ENCODE data around the gene ATP4A. TPM values are rescaled to one million over a fixed set of nuclear protein-coding genes. Genes with fewer than 3 reads are reported as not detected.

ATP4A gene
- total and polyA plus RNA-seq, 9 of the 15 experiments (the other 6 are each of a cell fraction or from before 2014, with no cell fraction given): 0.15 TPM; not detected in 8

DNA sequence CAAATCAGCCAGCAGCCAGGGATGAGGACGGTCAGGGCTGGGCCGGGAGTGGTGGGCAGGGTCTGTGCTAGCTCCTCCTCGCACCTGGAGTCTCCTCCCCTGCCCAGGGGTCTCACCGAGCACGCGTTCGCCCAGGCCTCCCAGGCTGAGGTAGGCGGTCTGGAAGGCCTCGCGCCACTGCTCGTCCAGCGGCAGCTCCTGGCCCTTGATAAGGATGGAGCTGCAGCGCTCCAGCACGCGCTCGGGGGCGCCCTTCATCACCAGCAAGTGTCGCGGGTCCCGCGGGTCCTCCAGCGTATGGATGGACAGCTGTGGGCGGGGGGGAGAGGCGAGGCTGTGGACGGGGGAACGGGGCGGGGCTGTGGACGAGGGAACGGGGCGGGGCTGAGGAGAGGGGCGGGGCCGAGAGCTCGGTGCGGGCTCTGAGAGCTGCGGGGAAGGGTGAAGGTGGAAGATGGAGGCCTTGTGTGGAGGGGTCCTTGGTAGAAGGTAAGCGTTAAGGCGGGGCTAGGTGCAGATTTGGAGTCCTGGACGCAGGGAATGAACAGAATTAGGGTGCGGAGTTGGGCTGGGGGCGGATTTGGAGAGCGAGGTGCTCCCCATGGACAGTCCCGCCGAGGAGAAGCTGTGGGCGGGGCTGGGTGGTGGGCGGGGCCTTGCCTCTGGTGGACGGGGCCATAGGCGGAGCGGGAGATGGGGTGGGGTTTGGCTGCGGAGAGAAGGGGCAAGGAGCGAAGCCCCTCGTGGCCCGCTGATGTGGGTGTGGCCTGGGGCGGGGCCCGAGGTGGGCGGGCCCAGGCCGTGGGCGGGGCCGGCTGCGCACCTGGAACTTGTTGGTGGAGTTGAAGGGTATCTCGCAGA, 5.7 kb downstream of the ATP4A start (continued):
- TF ChIP-seq JUN (IDR thresholded peaks at IDR 0.05; ENCODE audit: borderline replicate concordance, low read depth, low read length) (no peak), JUN (CRISPR knock-in tag; IDR thresholded peaks at IDR 0.05; ENCODE audit: borderline replicate concordance) (no peak), CBFB (CRISPR knock-in tag; IDR thresholded peaks at IDR 0.05) (0 out of 2 replicates have a peak, but pooled peaks have one; percentile 41), RBM39 (optimal IDR thresholded peaks at IDR 0.05; ENCODE audit: low read depth, low read length) (no peak), ZBTB17 (CRISPR knock-in tag; IDR thresholded peaks at IDR 0.05) (no peak), HOXB6 (CRISPR knock-in tag; IDR thresholded peaks at IDR 0.05; ENCODE audit: borderline replicate concordance) (no peak), ARNT (IDR thresholded peaks at IDR 0.05) (no peak), ZBTB7A (IDR thresholded peaks at IDR 0.05; ENCODE audit: borderline replicate concordance, control insufficient read depth, low read depth, low read length) (peak; percentile 95), EGR1 (conservative IDR thresholded peaks at IDR 0.05) (peak; percentile 57), PPARD (CRISPR knock-in tag; IDR thresholded peaks at IDR 0.05) (no peak), POLR2H (tag; IDR thresholded peaks at IDR 0.05; ENCODE audit: low read depth) (no peak), ZNF699 (CRISPR knock-in tag; IDR thresholded peaks at IDR 0.05; ENCODE audit: insufficient replicate concordance) (no peak), ARID1B (IDR thresholded peaks at IDR 0.05) (no peak), ETV1 (tag; conservative IDR thresholded peaks at IDR 0.05; ENCODE audit: low read depth) (no peak), NBN (IDR thresholded peaks at IDR 0.05; ENCODE audit: low read depth) (no peak)
- TF ChIP-seq, protein P1, sequence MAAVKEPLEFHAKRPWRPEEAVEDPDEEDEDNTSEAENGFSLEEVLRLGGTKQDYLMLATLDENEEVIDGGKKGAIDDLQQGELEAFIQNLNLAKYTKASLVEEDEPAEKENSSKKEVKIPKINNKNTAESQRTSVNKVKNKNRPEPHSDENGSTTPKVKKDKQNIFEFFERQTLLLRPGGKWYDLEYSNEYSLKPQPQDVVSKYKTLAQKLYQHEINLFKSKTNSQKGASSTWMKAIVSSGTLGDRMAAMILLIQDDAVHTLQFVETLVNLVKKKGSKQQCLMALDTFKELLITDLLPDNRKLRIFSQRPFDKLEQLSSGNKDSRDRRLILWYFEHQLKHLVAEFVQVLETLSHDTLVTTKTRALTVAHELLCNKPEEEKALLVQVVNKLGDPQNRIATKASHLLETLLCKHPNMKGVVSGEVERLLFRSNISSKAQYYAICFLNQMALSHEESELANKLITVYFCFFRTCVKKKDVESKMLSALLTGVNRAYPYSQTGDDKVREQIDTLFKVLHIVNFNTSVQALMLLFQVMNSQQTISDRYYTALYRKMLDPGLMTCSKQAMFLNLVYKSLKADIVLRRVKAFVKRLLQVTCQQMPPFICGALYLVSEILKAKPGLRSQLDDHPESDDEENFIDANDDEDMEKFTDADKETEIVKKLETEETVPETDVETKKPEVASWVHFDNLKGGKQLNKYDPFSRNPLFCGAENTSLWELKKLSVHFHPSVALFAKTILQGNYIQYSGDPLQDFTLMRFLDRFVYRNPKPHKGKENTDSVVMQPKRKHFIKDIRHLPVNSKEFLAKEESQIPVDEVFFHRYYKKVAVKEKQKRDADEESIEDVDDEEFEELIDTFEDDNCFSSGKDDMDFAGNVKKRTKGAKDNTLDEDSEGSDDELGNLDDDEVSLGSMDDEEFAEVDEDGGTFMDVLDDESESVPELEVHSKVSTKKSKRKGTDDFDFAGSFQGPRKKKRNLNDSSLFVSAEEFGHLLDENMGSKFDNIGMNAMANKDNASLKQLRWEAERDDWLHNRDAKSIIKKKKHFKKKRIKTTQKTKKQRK (IDR thresholded peaks at IDR 0.05; ENCODE audit: borderline replicate concordance, low read depth, low read length): no peak
- TF ChIP-seq, protein P2, sequence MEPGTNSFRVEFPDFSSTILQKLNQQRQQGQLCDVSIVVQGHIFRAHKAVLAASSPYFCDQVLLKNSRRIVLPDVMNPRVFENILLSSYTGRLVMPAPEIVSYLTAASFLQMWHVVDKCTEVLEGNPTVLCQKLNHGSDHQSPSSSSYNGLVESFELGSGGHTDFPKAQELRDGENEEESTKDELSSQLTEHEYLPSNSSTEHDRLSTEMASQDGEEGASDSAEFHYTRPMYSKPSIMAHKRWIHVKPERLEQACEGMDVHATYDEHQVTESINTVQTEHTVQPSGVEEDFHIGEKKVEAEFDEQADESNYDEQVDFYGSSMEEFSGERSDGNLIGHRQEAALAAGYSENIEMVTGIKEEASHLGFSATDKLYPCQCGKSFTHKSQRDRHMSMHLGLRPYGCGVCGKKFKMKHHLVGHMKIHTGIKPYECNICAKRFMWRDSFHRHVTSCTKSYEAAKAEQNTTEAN (CRISPR knock-in tag; IDR thresholded peaks at IDR 0.05): no peak
- TF ChIP-seq, protein P3, sequence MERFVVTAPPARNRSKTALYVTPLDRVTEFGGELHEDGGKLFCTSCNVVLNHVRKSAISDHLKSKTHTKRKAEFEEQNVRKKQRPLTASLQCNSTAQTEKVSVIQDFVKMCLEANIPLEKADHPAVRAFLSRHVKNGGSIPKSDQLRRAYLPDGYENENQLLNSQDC (CRISPR knock-in tag; IDR thresholded peaks at IDR 0.05): no peak
- TF ChIP-seq, protein P4, sequence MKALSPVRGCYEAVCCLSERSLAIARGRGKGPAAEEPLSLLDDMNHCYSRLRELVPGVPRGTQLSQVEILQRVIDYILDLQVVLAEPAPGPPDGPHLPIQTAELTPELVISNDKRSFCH (CRISPR knock-in tag; IDR thresholded peaks at IDR 0.05): no peak
- TF ChIP-seq, protein P4 (tag; IDR thresholded peaks at IDR 0.05): no peak
- TF ChIP-seq, protein P5, sequence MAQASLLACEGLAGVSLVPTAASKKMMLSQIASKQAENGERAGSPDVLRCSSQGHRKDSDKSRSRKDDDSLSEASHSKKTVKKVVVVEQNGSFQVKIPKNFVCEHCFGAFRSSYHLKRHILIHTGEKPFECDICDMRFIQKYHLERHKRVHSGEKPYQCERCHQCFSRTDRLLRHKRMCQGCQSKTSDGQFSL (CRISPR knock-in tag; IDR thresholded peaks at IDR 0.05): peak; percentile 26; the same call in 1 of the 2 replicates
- TF ChIP-seq, protein P5 (tag; IDR thresholded peaks at IDR 0.05): no peak

Data from K562 (cell line).